ENCODE measurements around the gene BMP10.
"Not testable (repeated sequence)": the region's sequence is repeated elsewhere in the genome, so short reads cannot be mapped to it uniquely, and the experiment has no call there.

Gene BMP10

GRCh38 chr2:68909793-68910674 is 38.8 kb upstream of the BMP10 start:
- peaks cover 25% of the 10 kb centered on the region for H3K4me1 ChIP-seq (ENCODE audit: control insufficient read depth, insufficient read depth, low read length)

GRCh38 chr2:68908392-68908970 is 37.3 kb upstream of the BMP10 start:
- peak overlapping the region; percentile 76 for H3K27ac ChIP-seq (ENCODE audit: low read depth, low read length)
- no peak overlapping the region for H3K4me3 ChIP-seq (ENCODE audit: low read depth, low read length)
- H3K9ac ChIP-seq (ENCODE audit: low read length): peak overlapping the region; percentile 65
- peaks cover 6% of the 10 kb centered on the region for H3K9me3 ChIP-seq (ENCODE audit: control insufficient read depth, insufficient read depth, low read depth, low read length)
- H3K4me1 ChIP-seq (ENCODE audit: control insufficient read depth, insufficient read depth, low read length): peaks cover 25% of the 10 kb centered on the region
- no peaks in the 10 kb centered on the region for H3K27me3 ChIP-seq (ENCODE audit: control insufficient read depth, insufficient read depth, low read length)
- no peaks in the 10 kb centered on the region for H3K36me3 ChIP-seq (ENCODE audit: control insufficient read depth, insufficient read depth, low read length)

More at GRCh38 chr2:68909793-68910674, 38.8 kb upstream of the BMP10 start:
- H3K27ac ChIP-seq (ENCODE audit: low read depth, low read length): no peak overlapping the region
- no peak overlapping the region for H3K4me3 ChIP-seq (ENCODE audit: low read depth, low read length)
- no peak overlapping the region for H3K9ac ChIP-seq (ENCODE audit: low read length)
- no peaks in the 10 kb centered on the region for H3K9me3 ChIP-seq (ENCODE audit: control insufficient read depth, insufficient read depth, low read depth, low read length)
- H3K27me3 ChIP-seq (ENCODE audit: control insufficient read depth, insufficient read depth, low read length): no peaks in the 10 kb centered on the region
- H3K36me3 ChIP-seq (ENCODE audit: control insufficient read depth, insufficient read depth, low read length): no peaks in the 10 kb centered on the region

- no peaks in the 10 kb centered on the region for H3K36me3 ChIP-seq (ENCODE audit: control insufficient read depth, insufficient read depth, low read length)
- peaks cover 25% of the 10 kb centered on the region for H3K4me1 ChIP-seq (ENCODE audit: control insufficient read depth, insufficient read depth, low read length)
- no peaks in the 10 kb centered on the region for H3K27me3 ChIP-seq (ENCODE audit: control insufficient read depth, insufficient read depth, low read length)
- H3K9me3 ChIP-seq (ENCODE audit: control insufficient read depth, insufficient read depth, low read depth, low read length): peaks cover 6% of the 10 kb centered on the region
- H3K27ac ChIP-seq (ENCODE audit: low read depth, low read length): peak overlapping the region; percentile 33; the same call in 1 of the 2 replicates
- no peak overlapping the region for H3K4me3 ChIP-seq (ENCODE audit: low read depth, low read length)
- H3K9ac ChIP-seq (ENCODE audit: low read length): peak overlapping the region; percentile 65
Measured at GRCh38 chr2:68907920-68908253, 36.7 kb upstream of the BMP10 start.

- H3K4me3 ChIP-seq (ENCODE audit: low read depth, low read length): no peak overlapping the region
- no peaks in the 10 kb centered on the region for H3K36me3 ChIP-seq (ENCODE audit: control insufficient read depth, insufficient read depth, low read length)
- peaks cover 6% of the 10 kb centered on the region for H3K9me3 ChIP-seq (ENCODE audit: control insufficient read depth, insufficient read depth, low read depth, low read length)
- H3K27ac ChIP-seq (ENCODE audit: low read depth, low read length): peak overlapping the region; percentile 33; the same call in 1 of the 2 replicates
- H3K27me3 ChIP-seq (ENCODE audit: control insufficient read depth, insufficient read depth, low read length): no peaks in the 10 kb centered on the region
- peaks cover 25% of the 10 kb centered on the region for H3K4me1 ChIP-seq (ENCODE audit: control insufficient read depth, insufficient read depth, low read length)
- no peak overlapping the region for H3K9ac ChIP-seq (ENCODE audit: low read length)
Measured at GRCh38 chr2:68907232-68907919, 36.2 kb upstream of the BMP10 start.

- Histone ChIP-seq H3K9ac (ENCODE audit: low read length) (no peak overlapping the region), H3K36me3 (ENCODE audit: control insufficient read depth, insufficient read depth, low read length) (no peaks in the 10 kb centered on the region), H3K27me3 (ENCODE audit: control insufficient read depth, insufficient read depth, low read length) (no peaks in the 10 kb centered on the region), H3K4me3 (ENCODE audit: low read depth, low read length) (no peak overlapping the region), H3K4me1 (ENCODE audit: control insufficient read depth, insufficient read depth, low read length) (peaks cover 22% of the 10 kb centered on the region), H3K27ac (ENCODE audit: low read depth, low read length) (no peak overlapping the region), H3K9me3 (ENCODE audit: control insufficient read depth, insufficient read depth, low read depth, low read length) (peaks cover 6% of the 10 kb centered on the region)
Measured at GRCh38 chr2:68906716-68907115, 35.5 kb upstream of the BMP10 start.

- no peak overlapping the region for H3K27ac ChIP-seq (ENCODE audit: low read depth, low read length)
- peaks cover 8% of the 10 kb centered on the region for H3K9me3 ChIP-seq (ENCODE audit: control insufficient read depth, insufficient read depth, low read depth, low read length)
- no peaks in the 10 kb centered on the region for H3K27me3 ChIP-seq (ENCODE audit: control insufficient read depth, insufficient read depth, low read length)
- H3K9ac ChIP-seq (ENCODE audit: low read length): no peak overlapping the region
- H3K4me1 ChIP-seq (ENCODE audit: control insufficient read depth, insufficient read depth, low read length): peaks cover 12% of the 10 kb centered on the region; the same call in 1 of the 2 replicates
- H3K36me3 ChIP-seq (ENCODE audit: control insufficient read depth, insufficient read depth, low read length): no peaks in the 10 kb centered on the region
- no peak overlapping the region for H3K4me3 ChIP-seq (ENCODE audit: low read depth, low read length)
Measured at GRCh38 chr2:68905116-68905515, 33.9 kb upstream of the BMP10 start.

GRCh38 chr2:68901561-68901960 is 30.4 kb upstream of the BMP10 start:
- no peak overlapping the region for H3K9ac ChIP-seq (ENCODE audit: low read length)
- H3K27me3 ChIP-seq (ENCODE audit: control insufficient read depth, insufficient read depth, low read length): no peaks in the 10 kb centered on the region
- H3K36me3 ChIP-seq (ENCODE audit: control insufficient read depth, insufficient read depth, low read length): no peaks in the 10 kb centered on the region
- H3K4me3 ChIP-seq (ENCODE audit: low read depth, low read length): no peak overlapping the region
- H3K27ac ChIP-seq (ENCODE audit: low read depth, low read length): no peak overlapping the region
- H3K4me1 ChIP-seq (ENCODE audit: control insufficient read depth, insufficient read depth, low read length): no peaks in the 10 kb centered on the region
- H3K9me3 ChIP-seq (ENCODE audit: control insufficient read depth, insufficient read depth, low read depth, low read length): peaks cover 8% of the 10 kb centered on the region

- H3K4me1 ChIP-seq (ENCODE audit: control insufficient read depth, insufficient read depth, low read length): no peaks in the 10 kb centered on the region
- no peaks in the 10 kb centered on the region for H3K36me3 ChIP-seq (ENCODE audit: control insufficient read depth, insufficient read depth, low read length)
- H3K9ac ChIP-seq (ENCODE audit: low read length): no peak overlapping the region
- H3K9me3 ChIP-seq (ENCODE audit: control insufficient read depth, insufficient read depth, low read depth, low read length): peaks cover 8% of the 10 kb centered on the region
- H3K27ac ChIP-seq (ENCODE audit: low read depth, low read length): no peak overlapping the region
- H3K4me3 ChIP-seq (ENCODE audit: low read depth, low read length): no peak overlapping the region
- H3K27me3 ChIP-seq (ENCODE audit: control insufficient read depth, insufficient read depth, low read length): no peaks in the 10 kb centered on the region
Measured at GRCh38 chr2:68901199-68901514, 30.0 kb upstream of the BMP10 start.

GRCh38 chr2:68900496-68901198 is 29.4 kb upstream of the BMP10 start:
- no peak overlapping the region for H3K27ac ChIP-seq (ENCODE audit: low read depth, low read length)

GRCh38 chr2:68895981-68896380 is 24.8 kb upstream of the BMP10 start:
- not testable (repeated sequence) for H3K4me1 ChIP-seq (ENCODE audit: control insufficient read depth, insufficient read depth, low read length); H3K4me3 ChIP-seq (ENCODE audit: low read depth, low read length); H3K9ac ChIP-seq (ENCODE audit: low read length); H3K27me3 ChIP-seq (ENCODE audit: control insufficient read depth, insufficient read depth, low read length); H3K27ac ChIP-seq (ENCODE audit: low read depth, low read length); H3K36me3 ChIP-seq (ENCODE audit: control insufficient read depth, insufficient read depth, low read length); H3K9me3 ChIP-seq (ENCODE audit: control insufficient read depth, insufficient read depth, low read depth, low read length)

More at GRCh38 chr2:68900496-68901198, 29.4 kb upstream of the BMP10 start:
- Histone ChIP-seq H3K27me3 (ENCODE audit: control insufficient read depth, insufficient read depth, low read length) (no peaks in the 10 kb centered on the region), H3K9me3 (ENCODE audit: control insufficient read depth, insufficient read depth, low read depth, low read length) (peaks cover 8% of the 10 kb centered on the region), H3K9ac (ENCODE audit: low read length) (no peak overlapping the region), H3K4me1 (ENCODE audit: control insufficient read depth, insufficient read depth, low read length) (no peaks in the 10 kb centered on the region), H3K36me3 (ENCODE audit: control insufficient read depth, insufficient read depth, low read length) (no peaks in the 10 kb centered on the region), H3K4me3 (ENCODE audit: low read depth, low read length) (no peak overlapping the region)

Data from HUES6 (cell line).